Osteocyte (in vitro differentiated cells): Measurements from ENCODE around the gene PAX3. TPM values are rescaled to one million over a fixed set of nuclear protein-coding genes. Genes with fewer than 3 reads are reported as not detected.
A peak's percentile ranks its signal among the peaks of the same experiment; 100 is the strongest.

ENCODE experiments used
- DNase-seq: peaks from one replicate; pipeline ENCODE4 v3.0.0; 2021; ENCODE audit warnings: mixed read lengths; ENCODE audit not compliant: unreplicated experiment; ENCODE audit errors: extremely low spot score
- H3K27ac Mint-ChIP-seq: one replicate; pipeline ENCODE4 v1.8.0; 2021; ENCODE audit warnings: mild to moderate bottlenecking, mixed read lengths; ENCODE audit not compliant: unreplicated experiment
- H3K27me3 Mint-ChIP-seq: one replicate; pipeline ENCODE4 v1.8.0; 2021; ENCODE audit warnings: mixed read lengths; ENCODE audit not compliant: unreplicated experiment
- H3K36me3 Mint-ChIP-seq: one replicate; pipeline ENCODE4 v1.8.0; 2021; ENCODE audit warnings: mixed read lengths; ENCODE audit not compliant: unreplicated experiment
- H3K4me1 Mint-ChIP-seq: one replicate; pipeline ENCODE4 v1.8.0; 2021; ENCODE audit warnings: mixed read lengths; ENCODE audit not compliant: unreplicated experiment
- H3K4me3 Mint-ChIP-seq: one replicate; pipeline ENCODE4 v1.8.0; 2021; ENCODE audit warnings: mild to moderate bottlenecking, moderate library complexity, mixed read lengths; ENCODE audit not compliant: unreplicated experiment
- H3K9me3 Mint-ChIP-seq: one replicate; pipeline ENCODE4 v1.8.0; 2021; ENCODE audit warnings: mixed read lengths; ENCODE audit not compliant: unreplicated experiment
- total RNA-seq: library from RNA; stranded (reverse); gene quantifications from 2 replicates; pipeline ENCODE4 v1.2.1, GENCODE V29; 2021
- TF ChIP-seq, protein P1 (sequence below): fragments of 200-600 bp; sonication (generic); IDR thresholded peaks from 2 replicates; pipeline ENCODE4 v1.5.0; 2021; ENCODE audit warnings: antibody characterized with exemption, mild to moderate bottlenecking, moderate library complexity

Gene PAX3
- total RNA-seq, 1 donor from 2014 or later: 2.3 TPM

GRCh38 chr2:222296311-222296741, 2.5 kb downstream of the PAX3 start:
- Mint-ChIP-seq H3K27ac (peak overlapping the region; percentile 24), H3K36me3 (peaks cover 1% of the 10 kb centered on the region), H3K27me3 (peaks cover 97% of the 10 kb centered on the region), H3K4me1 (peaks cover 37% of the 10 kb centered on the region), H3K4me3 (peak overlapping the region; percentile 65), H3K9me3 (no peaks in the 10 kb centered on the region)
- no peak for DNase-seq
- TF ChIP-seq, protein P1, sequence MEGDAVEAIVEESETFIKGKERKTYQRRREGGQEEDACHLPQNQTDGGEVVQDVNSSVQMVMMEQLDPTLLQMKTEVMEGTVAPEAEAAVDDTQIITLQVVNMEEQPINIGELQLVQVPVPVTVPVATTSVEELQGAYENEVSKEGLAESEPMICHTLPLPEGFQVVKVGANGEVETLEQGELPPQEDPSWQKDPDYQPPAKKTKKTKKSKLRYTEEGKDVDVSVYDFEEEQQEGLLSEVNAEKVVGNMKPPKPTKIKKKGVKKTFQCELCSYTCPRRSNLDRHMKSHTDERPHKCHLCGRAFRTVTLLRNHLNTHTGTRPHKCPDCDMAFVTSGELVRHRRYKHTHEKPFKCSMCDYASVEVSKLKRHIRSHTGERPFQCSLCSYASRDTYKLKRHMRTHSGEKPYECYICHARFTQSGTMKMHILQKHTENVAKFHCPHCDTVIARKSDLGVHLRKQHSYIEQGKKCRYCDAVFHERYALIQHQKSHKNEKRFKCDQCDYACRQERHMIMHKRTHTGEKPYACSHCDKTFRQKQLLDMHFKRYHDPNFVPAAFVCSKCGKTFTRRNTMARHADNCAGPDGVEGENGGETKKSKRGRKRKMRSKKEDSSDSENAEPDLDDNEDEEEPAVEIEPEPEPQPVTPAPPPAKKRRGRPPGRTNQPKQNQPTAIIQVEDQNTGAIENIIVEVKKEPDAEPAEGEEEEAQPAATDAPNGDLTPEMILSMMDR: no peak

DNA sequence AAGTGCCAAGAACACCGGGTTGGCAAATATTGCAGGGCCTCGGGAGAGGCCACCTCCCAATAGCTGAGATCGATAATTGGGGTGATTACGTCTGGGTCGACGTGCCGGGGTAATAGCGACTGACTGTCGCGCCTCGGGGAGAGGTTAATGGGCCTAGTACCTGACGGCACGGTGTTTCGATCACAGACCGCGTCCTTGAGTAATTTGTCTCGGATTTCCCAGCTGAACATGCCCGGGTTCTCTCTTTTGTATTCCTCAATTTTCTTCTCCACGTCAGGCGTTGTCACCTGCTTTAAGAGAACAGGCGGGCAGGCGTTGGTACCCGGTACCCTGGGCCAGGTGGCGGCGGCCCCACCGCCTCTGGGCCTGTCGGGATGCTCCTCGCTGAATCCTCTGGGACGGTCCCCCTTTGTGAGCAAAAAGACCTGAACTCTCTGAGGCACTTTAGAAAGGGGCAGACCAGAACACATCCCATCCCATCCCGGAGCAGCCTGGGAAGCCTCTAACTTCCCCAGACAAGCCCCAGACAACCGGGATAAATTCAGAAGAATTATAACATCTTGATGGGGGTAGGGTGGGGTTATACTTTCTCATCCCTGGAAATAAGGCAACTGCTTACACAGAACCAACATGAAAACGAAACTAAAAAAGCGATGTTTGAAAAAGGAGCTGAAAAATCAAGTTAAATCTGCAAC, 3.3 kb downstream of the PAX3 start:
- H3K27ac Mint-ChIP-seq: peak overlapping the region; percentile 64
- H3K4me3 Mint-ChIP-seq: peak overlapping the region; percentile 65
- DNase-seq: peak; percentile 77
- H3K4me1 Mint-ChIP-seq: peaks cover 39% of the 10 kb centered on the region
- peaks cover 95% of the 10 kb centered on the region for H3K27me3 Mint-ChIP-seq
- TF ChIP-seq, protein P1: no peak
- no peaks in the 10 kb centered on the region for H3K9me3 Mint-ChIP-seq
- peaks cover 1% of the 10 kb centered on the region for H3K36me3 Mint-ChIP-seq

DNA sequence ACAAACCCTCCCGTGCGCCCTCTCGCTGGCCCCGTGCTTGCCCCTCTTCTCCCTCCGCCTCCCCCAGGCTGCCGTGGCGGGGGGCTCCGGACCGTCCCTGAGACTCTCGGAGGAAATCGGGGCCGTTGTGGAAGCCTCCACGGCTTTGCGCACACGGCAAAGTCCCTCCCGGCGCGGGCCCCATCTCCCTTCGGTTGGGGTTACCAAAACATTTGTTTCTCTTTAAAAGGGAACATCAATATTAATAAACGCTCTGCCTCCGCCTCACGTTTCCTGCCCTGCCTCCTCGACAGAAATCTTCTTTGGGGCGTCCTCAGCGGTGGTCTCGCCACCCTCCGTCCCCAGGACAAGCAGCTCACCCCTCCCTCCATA, 3.8 kb downstream of the PAX3 start:
- H3K27me3 Mint-ChIP-seq: peaks cover 95% of the 10 kb centered on the region
- H3K27ac Mint-ChIP-seq: peak overlapping the region; percentile 64
- TF ChIP-seq, protein P1: no peak
- peaks cover 41% of the 10 kb centered on the region for H3K4me1 Mint-ChIP-seq
- H3K36me3 Mint-ChIP-seq: peaks cover 1% of the 10 kb centered on the region
- peak overlapping the region; percentile 65 for H3K4me3 Mint-ChIP-seq
- no peak for DNase-seq
- no peaks in the 10 kb centered on the region for H3K9me3 Mint-ChIP-seq

GRCh38 chr2:222293660-222294630, 4.9 kb downstream of the PAX3 start:
- TF ChIP-seq, protein P1: no peak
- Mint-ChIP-seq H3K27me3 (peaks cover 94% of the 10 kb centered on the region), H3K4me1 (peaks cover 35% of the 10 kb centered on the region), H3K27ac (no peak overlapping the region), H3K4me3 (no peak overlapping the region), H3K9me3 (no peaks in the 10 kb centered on the region), H3K36me3 (no peaks in the 10 kb centered on the region)
- no peak for DNase-seq
